RWPE2 (cell line): Measurements from ENCODE around the gene F2RL3.

Experiments
- ATAC-seq: fragments of 200-7000 bp; cut with Tn5 transposase; 3 replicates; pipeline ENCODE4 v1.9.1; 2021; ENCODE audit warnings: low read depth
- DNase-seq: peaks from one replicate; pipeline ENCODE4 v3.0.0-alpha.2; 2020; ENCODE audit warnings: low spot score
- H3K27ac ChIP-seq: fragments of 450-650 bp; 2 replicates; pipeline ENCODE4 v1.5.1; 2017; ENCODE audit warnings: mild to moderate bottlenecking; ENCODE audit not compliant: poor library complexity, severe bottlenecking
- H3K27me3 ChIP-seq: fragments of 250-450 bp; sonication (Bioruptor Pico); 2 replicates; pipeline ENCODE4 v1.5.1; 2021; ENCODE audit warnings: mild to moderate bottlenecking, moderate library complexity; ENCODE audit not compliant: insufficient read depth, poor library complexity, severe bottlenecking
- H3K36me3 ChIP-seq: fragments of 250-450 bp; sonication (Bioruptor Pico); 2 replicates; pipeline ENCODE4 v1.5.1; 2020; ENCODE audit warnings: low read depth, mild to moderate bottlenecking, moderate library complexity
- H3K4me1 ChIP-seq: fragments of 250-450 bp; sonication (Bioruptor Pico); 2 replicates; pipeline ENCODE4 v1.5.1; 2021; ENCODE audit warnings: mild to moderate bottlenecking, moderate library complexity; ENCODE audit not compliant: insufficient read depth, poor library complexity, severe bottlenecking
- H3K4me3 ChIP-seq: fragments of 250-450 bp; sonication (Bioruptor Pico); 2 replicates; pipeline ENCODE4 v1.5.1; 2021; ENCODE audit warnings: mild to moderate bottlenecking, moderate library complexity; ENCODE audit not compliant: severe bottlenecking
- H3K9me3 ChIP-seq: fragments of 250-450 bp; sonication (Bioruptor Pico); 2 replicates; pipeline ENCODE4 v1.5.1; 2021; ENCODE audit warnings: mild to moderate bottlenecking, moderate library complexity; ENCODE audit not compliant: severe bottlenecking
- TF ChIP-seq, protein P1 (sequence below): fragments of 450-650 bp; IDR thresholded peaks from one replicate; pipeline ENCODE4 v1.5.1; 2017; ENCODE audit warnings: mild to moderate bottlenecking, moderate library complexity; ENCODE audit not compliant: poor library complexity, severe bottlenecking

The F2RL3 gene

GRCh38 chr19:16917401-16917800 is 28.6 kb downstream of the F2RL3 start:
- no peak for ATAC-seq
- H3K27ac ChIP-seq: no peak overlapping the region
- peaks cover 5% of the 10 kb centered on the region for H3K9me3 ChIP-seq
- H3K27me3 ChIP-seq: no peaks in the 10 kb centered on the region
- no peaks in the 10 kb centered on the region for H3K36me3 ChIP-seq
- DNase-seq: no peak
- TF ChIP-seq, protein P1, sequence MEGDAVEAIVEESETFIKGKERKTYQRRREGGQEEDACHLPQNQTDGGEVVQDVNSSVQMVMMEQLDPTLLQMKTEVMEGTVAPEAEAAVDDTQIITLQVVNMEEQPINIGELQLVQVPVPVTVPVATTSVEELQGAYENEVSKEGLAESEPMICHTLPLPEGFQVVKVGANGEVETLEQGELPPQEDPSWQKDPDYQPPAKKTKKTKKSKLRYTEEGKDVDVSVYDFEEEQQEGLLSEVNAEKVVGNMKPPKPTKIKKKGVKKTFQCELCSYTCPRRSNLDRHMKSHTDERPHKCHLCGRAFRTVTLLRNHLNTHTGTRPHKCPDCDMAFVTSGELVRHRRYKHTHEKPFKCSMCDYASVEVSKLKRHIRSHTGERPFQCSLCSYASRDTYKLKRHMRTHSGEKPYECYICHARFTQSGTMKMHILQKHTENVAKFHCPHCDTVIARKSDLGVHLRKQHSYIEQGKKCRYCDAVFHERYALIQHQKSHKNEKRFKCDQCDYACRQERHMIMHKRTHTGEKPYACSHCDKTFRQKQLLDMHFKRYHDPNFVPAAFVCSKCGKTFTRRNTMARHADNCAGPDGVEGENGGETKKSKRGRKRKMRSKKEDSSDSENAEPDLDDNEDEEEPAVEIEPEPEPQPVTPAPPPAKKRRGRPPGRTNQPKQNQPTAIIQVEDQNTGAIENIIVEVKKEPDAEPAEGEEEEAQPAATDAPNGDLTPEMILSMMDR: no peak
- peaks cover 13% of the 10 kb centered on the region for H3K4me1 ChIP-seq
- no peak overlapping the region for H3K4me3 ChIP-seq

- ATAC-seq (no peak), DNase-seq (no peak)
- no peak overlapping the region for H3K4me3 ChIP-seq
- no peaks in the 10 kb centered on the region for H3K36me3 ChIP-seq
- no peaks in the 10 kb centered on the region for H3K9me3 ChIP-seq
- H3K27me3 ChIP-seq: no peaks in the 10 kb centered on the region
- TF ChIP-seq, protein P1: no peak
- H3K27ac ChIP-seq: no peak overlapping the region
- H3K4me1 ChIP-seq: peaks cover 13% of the 10 kb centered on the region
These were observed 30.7 kb downstream of the F2RL3 start for GRCh38 chr19:16919496-16919895.

DNA sequence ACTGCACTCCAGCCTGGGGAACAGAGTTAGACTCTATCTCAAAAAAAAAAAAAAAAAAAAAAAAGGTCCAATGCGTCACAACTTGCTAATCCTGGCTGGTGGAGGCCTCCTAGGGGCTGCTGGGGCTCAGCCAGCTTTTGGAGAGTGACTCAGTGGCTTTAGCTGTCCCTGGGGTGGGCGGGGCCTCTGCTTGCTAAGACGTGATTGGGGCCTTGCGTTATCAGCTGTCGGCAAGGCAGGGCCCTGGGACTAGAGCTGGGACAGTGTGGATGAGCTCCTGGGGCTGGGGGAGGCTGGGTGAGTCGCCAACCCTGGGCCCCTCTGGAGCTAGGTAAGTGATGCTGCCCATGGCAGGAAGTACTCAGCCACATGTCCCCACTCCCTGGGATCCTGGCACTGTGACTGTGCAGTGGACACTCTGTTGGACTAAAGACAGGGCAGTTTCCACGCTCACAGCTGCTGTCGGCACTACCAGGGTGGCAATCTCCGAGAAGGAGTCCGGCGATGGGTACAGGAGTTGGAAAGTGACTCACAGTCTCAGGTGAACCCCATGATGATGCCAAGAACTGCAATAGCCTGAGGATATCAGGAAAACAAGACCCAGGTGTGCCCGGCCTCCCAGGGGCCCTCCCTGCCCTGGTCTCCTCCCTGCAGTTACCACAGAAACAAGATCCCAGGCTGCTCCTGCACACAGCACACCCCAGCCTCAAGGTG is 32.2 kb downstream of the F2RL3 start:
- H3K4me3 ChIP-seq: no peak overlapping the region
- peak overlapping the region; percentile 67 for H3K27ac ChIP-seq
- DNase-seq (peak; percentile 92), ATAC-seq (peak; percentile 85)
- H3K9me3 ChIP-seq: no peaks in the 10 kb centered on the region
- peaks cover 13% of the 10 kb centered on the region for H3K4me1 ChIP-seq
- TF ChIP-seq, protein P1: no peak
- H3K36me3 ChIP-seq: no peaks in the 10 kb centered on the region
- H3K27me3 ChIP-seq: no peaks in the 10 kb centered on the region

DNA sequence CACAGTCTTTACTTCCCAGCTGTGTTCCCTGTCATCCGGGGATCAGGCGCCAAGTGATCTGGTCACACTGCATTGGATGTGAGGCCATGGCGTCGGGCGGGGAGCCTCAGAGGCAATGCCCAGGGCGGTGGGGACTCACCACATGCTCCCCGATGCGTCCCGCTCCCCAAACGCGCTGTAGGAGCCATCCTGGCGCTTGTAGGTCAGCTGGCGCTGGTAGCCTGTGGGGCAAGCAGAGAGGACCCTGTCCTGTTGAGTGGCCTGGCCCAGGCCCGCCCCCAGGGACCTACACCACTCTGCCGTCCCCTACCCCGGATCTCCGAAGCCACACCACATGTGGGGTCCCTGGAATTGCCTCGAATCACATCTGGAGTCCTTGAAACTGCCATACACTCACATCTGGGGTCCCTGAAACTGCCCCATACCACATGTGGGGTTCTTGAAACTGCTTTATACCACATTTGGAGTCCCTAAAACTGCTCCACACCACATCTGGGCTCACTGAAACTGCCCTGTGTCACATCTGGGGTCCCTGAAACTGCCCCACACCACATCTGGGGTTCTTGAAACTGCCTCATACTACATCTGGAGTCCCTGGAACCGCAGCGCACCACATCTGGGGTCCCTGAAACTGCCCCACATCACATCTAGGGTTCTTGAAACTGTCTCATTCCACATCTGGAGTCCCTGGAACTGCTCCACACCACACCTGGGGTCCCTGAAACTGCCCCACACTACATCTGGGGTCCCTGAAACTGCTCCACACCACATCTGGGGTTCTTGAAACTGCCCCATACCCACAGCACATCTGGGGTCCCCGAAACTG is 33.2 kb downstream of the F2RL3 start:
- DNase-seq (no peak), ATAC-seq (no peak; the same call in 2 of the 3 replicates)
- TF ChIP-seq, protein P1: no peak
- no peak overlapping the region for H3K4me3 ChIP-seq
- H3K9me3 ChIP-seq: no peaks in the 10 kb centered on the region
- H3K4me1 ChIP-seq: peaks cover 13% of the 10 kb centered on the region
- no peaks in the 10 kb centered on the region for H3K27me3 ChIP-seq
- H3K27ac ChIP-seq: peak overlapping the region; percentile 67
- no peaks in the 10 kb centered on the region for H3K36me3 ChIP-seq

- no peak for DNase-seq
- H3K27ac ChIP-seq: no peak overlapping the region
- no peaks in the 10 kb centered on the region for H3K36me3 ChIP-seq
- ATAC-seq: no peak
- no peak overlapping the region for H3K4me3 ChIP-seq
- TF ChIP-seq, protein P1: no peak
- H3K9me3 ChIP-seq: no peaks in the 10 kb centered on the region
- no peaks in the 10 kb centered on the region for H3K27me3 ChIP-seq
- peaks cover 13% of the 10 kb centered on the region for H3K4me1 ChIP-seq
These were observed 33.8 kb downstream of the F2RL3 start for GRCh38 chr19:16922592-16922934.
